Ishikawa (cell line): Measurements from ENCODE around the gene KIAA1614.

Source experiments
- CEBPB ChIP-seq: IDR thresholded peaks from 2 replicates; pipeline ENCODE4 v1.6.1; 2012
- CREB1 ChIP-seq: IDR thresholded peaks from 2 replicates; pipeline ENCODE4 v1.6.1; 2012; ENCODE audit warnings: low read depth
- EGR1 ChIP-seq: IDR thresholded peaks from 2 replicates; pipeline ENCODE4 v1.6.1; 2012
- EP300 ChIP-seq: IDR thresholded peaks from 2 replicates; pipeline ENCODE4 v1.6.1; 2012; ENCODE audit warnings: borderline replicate concordance
- FOXM1 ChIP-seq: IDR thresholded peaks from 2 replicates; pipeline ENCODE4 v1.6.1; 2012; ENCODE audit warnings: low read depth, borderline replicate concordance
- MAX ChIP-seq: IDR thresholded peaks from 2 replicates; pipeline ENCODE4 v1.6.1; 2012
- RAD21 ChIP-seq: IDR thresholded peaks from 2 replicates; pipeline ENCODE4 v1.6.1; 2012; ENCODE audit warnings: low read depth
- REST ChIP-seq: IDR thresholded peaks from 2 replicates; pipeline ENCODE4 v1.6.1; 2012; ENCODE audit warnings: low read depth, mild to moderate bottlenecking
- TAF1 ChIP-seq: IDR thresholded peaks from 2 replicates; pipeline ENCODE4 v1.6.1; 2012; ENCODE audit warnings: low read depth, mild to moderate bottlenecking
- TCF12 ChIP-seq: IDR thresholded peaks from 2 replicates; pipeline ENCODE4 v1.6.1; 2012; ENCODE audit warnings: low read depth
- TEAD4 ChIP-seq: IDR thresholded peaks from 2 replicates; pipeline ENCODE4 v1.6.1; 2012
- USF1 ChIP-seq: IDR thresholded peaks from 2 replicates; pipeline ENCODE4 v1.6.1; 2012
- YY1 ChIP-seq: IDR thresholded peaks from 2 replicates; pipeline ENCODE4 v1.6.1; 2012; ENCODE audit warnings: low read depth
- ZBTB7A ChIP-seq: IDR thresholded peaks from 2 replicates; pipeline ENCODE4 v1.6.1; 2012; ENCODE audit warnings: low read depth

GRCh38 chr1:180908074-180908765 is 4.5 kb upstream of the KIAA1614 start:
- TF ChIP-seq CREB1 (no peak), MAX (no peak), YY1 (no peak), EGR1 (no peak), REST (no peak), ZBTB7A (no peak), RAD21 (no peak), CEBPB (no peak), EP300 (no peak), USF1 (no peak), TCF12 (no peak), FOXM1 (no peak), TAF1 (no peak), TEAD4 (no peak)
